GM19023 (cell line): Measurements from ENCODE around the gene ATP11A.
"Not testable (repeated sequence)": the region's sequence is repeated elsewhere in the genome, so short reads cannot be mapped to it uniquely, and the experiment has no call there.

Experiments used
- ATAC-seq: cut with Tn5 transposase; IDR thresholded peaks from one replicate; pipeline ENCODE4 v1.9.1; 2021; ENCODE audit warnings: mild to moderate bottlenecking, moderate library complexity; ENCODE audit not compliant: unreplicated experiment

Gene ATP11A

DNA sequence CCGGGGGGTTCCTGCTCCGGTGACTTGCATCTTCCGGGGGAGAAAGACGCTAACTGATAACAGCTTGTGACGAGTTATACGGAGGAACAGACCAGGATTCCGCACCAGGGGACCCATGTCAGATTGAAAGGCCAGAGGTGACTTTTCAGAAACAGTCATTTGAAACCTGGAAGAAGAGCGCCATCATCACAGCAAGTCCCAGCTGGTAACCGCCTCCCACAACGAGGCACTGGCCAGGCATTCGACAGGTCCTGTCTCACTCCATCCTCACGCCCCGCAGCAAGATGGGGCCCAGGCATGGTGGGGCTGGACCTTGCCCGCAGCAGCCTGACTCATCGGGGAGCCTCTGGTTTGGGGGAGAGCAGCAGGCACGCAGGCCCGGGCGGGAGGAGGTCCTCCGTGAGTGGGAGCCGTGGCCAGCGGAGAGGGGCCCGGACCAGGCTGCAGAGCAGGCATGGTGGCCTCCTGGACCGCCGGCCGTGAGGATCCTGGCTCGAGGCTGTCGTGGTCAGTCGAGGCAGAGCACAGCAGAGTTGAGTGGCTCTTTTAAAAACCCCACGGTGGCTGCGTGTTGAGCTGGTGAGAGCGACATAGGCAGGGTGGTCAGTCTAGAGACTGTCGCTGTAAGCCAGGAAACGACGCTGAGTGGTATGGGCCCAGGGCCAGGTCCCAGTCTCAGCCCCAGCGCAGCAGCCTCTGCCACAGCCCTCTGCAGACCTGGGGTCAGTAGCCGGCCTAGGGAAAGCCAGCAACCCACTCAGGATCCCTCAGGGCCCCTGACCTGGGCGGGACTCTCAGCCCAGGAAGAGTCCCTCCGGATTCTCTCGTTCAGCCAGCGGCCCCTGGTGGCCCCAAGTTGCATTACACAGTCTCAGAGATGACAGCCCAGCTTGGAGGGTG, 184.3 kb downstream of the ATP11A start:
- ATAC-seq: peak; percentile 91

DNA sequence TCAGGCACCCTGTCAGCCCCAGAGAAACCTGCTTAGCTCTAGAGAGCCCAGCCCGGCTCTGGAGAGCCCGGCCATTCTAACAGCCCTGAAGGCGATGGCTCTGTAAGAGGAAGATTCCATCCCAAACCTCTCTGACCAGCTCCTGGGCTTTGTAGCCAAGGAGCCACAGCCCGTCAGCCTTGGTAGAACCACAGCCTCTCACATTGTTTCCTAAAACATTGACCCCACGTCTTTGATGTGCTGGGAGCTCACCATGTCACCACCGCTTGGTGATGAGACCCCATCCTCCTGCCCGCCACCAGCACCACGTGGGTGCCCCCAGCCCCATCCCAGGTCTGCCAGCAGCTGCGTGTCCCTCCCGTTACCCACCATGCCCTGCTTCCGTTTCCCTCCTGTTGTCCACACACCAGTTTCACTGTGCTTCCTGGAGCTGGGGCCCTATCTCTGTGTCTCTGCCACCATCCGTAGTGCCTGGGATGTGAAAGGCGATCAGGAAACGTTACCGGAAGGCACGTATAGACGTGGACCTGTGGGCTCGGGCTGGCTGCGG, 185.0 kb downstream of the ATP11A start:
- no peak for ATAC-seq

DNA sequence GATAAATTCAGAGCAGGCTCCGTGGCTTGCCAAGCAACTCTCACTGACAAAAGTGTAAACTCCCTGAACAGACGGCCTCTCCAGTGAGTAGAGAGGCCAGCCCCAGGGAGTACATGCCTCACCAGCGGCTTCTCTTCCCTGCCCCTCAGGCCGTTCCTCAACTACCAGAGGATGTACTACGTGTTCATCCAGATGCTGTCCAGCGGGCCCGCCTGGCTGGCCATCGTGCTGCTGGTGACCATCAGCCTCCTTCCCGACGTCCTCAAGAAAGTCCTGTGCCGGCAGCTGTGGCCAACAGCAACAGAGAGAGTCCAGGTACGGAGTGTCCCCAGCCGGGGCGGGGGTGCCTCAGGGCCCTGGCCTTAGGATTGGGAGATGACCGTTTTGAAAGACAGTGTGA, 185.8 kb downstream of the ATP11A start:
- ATAC-seq: no peak

DNA sequence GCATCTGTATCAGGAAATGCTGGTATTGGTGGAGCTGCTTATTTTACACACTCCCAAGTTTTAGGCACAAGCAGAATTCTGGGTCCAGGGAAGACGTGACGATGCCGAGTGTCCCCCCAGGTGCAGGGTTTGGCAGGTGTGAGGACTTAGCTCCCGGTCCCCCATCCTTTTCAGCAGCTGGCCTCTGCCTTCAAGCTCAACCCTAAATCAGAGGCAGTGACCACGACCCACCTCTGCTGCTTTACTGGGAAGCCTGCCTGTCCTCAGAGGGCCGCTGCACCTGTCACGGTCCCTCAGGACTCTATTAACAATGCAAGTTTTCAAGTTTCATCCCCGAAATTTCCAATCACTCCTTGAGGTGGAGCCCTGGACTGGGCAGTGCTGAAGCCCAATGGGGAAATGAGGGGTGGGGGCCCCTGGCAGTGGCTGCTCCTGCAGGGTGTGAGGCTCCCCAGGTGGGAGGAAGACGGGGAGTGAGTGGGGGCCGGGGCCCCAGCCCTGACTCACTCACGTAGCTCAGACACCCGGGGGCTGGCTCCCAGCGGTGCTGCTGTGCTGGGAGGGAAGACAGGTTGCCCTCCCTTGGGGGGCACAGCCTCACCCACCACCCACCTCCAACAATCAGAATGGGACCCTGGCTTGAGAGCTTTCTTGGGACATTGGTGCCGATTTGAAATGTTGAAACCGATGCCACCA, 186.6 kb downstream of the ATP11A start:
- no peak for ATAC-seq

DNA sequence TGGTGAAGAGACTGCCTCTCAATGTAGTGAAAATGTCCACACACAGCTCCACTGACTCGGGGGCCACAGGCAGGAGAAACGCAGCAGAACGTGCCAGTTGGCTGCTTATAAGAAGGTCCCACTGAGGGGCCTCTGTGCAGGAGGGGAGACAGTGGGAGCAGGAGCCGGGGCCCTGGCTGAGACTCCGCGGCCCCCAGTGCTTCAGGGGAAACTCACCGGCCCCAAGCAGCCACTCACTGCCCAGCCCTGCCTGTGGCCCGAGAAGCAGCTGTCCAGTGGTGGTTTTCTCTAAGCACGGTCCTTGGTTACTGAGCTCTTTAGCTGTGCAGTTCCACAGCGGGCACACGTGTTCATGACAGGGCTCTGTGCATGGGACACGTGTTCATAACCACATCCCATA, 187.2 kb downstream of the ATP11A start:
- no peak for ATAC-seq

DNA sequence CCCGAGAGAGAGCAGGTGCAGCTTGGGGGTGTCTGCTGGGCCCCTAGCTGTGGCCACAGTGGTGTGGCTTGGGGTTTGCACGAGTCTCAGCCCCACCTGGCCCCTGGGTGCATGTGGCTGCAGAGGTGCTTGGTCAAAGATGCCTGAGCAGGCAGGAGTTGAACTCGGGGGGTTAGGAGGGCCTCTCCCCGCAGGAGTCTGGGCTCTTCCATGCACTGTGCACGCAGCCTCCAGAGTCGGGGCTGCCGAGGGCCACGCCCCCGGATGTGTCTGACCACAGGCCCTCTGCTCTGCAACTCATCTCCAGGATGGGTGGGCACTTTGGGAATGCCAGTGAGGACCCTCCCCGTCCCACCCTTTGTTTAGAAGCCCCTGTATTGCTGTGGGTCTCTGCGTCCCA, 187.7 kb downstream of the ATP11A start:
- no peak for ATAC-seq

DNA sequence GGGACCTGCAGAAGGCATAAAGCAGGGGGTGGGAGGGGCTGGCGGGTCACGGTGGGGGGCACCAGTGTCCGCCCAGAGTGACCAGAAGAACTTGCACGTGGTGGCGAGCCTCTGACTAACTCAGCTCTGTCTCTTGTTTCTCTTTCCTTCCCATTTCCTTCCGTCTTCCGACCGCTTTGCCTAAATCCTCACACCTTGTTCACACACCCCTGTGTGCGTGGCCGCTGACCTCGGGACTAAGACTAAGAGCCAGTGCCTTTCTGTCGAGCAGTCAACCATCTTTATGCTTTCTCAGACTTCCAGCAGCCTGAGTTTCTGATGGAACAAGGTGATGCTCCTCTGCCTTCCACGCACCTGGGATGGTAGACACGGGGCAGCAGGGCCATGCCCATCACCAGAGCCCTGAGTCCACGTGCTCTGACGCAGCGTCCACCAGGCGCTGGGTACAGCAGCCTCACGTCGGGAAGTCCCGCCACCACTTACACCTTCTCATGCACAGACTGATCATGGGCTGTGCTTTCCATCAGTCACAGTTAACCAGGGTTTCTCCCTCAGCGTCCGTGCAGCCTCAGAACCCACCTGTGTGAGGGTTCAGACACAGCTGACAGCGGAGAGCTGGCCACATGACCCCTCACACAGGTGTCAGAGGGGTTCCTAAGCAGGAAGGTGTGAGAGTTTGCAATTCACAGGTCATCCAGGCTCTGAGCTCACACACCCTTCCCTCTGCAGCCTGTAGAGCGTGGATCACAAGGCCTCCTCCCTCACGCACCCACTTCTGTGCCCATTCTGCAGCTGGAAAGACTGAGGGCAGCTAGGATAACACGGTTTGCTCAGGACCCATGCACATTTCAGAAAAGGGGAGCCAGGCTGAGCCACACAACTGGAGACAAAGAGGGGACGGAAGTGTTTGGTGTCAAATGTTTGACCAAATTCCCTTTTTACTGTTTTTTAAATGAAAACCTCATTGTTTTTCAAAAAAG, 188.4 kb downstream of the ATP11A start:
- no peak for ATAC-seq

DNA sequence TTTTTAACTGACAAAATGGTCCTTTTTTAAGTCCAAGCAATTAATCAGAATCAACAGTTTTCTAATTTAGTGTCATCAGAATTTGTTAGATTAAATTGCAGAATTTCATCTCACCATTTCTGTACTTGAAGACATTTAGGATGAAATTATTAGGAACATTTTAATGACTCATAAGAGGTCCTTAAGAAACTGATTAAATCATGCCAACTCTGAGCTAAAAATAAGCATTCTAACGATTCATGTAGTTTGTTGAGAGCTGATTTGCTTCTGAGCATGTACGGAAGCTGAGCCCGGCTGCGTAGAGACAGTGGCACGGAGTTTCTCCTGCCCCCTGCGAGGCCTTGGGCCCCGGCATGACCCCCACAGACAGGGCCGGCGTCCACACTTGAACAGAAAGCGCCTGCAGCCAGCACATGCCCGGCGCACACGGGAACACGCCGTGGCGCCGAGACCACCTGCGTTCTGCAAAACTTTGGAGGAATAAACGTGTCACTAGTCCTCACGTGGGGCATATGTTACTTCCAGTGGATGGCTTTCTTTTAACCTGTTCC, 189.5 kb downstream of the ATP11A start:
- no peak for ATAC-seq

DNA sequence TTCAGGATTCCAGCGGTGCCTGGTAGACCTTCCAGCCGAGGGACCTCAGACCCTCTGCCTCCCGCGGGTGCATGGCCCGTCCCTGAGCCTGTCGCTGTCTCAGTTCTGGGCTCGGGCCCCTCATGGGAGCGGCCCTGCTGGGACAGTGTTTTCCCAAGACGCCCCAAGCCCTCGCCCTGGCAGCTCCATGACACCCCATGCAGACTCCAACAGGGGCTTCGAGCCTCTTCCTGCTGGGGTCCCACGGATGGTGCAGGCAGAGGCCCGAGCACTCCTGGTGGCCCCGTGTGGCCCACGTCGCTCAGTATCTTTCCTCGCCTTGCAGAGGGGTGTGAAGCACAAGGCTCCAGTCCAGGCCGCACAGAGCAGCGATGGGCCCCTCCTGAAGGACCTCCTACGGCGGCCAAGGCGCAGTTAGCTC, 190.4 kb downstream of the ATP11A start:
- no peak for ATAC-seq

DNA sequence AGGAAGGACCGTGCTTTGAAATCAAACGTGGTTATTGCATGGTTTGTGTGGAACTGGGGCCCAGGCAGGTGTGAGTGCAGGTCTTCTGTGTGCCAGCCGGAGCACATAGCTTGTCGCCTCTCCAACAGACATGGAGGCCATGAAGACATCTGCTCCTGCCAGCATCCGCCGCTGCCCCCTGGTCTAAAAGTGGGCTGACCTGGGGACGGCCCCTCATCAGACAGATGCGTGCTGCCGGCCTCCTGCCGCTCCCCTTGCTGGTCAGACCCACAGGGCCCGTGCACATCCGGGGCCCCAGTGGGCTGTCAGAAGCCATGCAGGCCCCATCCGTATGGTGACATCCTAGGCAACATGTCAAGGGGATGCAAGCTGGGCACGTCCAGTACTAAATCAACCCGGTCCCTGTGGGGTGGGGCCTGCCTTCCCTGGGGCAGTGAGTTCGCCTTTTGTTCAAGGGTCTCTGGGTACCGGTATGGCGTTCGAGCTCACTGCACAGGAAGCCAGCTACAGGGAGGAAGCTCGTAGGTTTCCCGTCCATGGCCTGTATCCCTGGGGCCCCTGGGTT, 191.2 kb downstream of the ATP11A start:
- no peak for ATAC-seq

DNA sequence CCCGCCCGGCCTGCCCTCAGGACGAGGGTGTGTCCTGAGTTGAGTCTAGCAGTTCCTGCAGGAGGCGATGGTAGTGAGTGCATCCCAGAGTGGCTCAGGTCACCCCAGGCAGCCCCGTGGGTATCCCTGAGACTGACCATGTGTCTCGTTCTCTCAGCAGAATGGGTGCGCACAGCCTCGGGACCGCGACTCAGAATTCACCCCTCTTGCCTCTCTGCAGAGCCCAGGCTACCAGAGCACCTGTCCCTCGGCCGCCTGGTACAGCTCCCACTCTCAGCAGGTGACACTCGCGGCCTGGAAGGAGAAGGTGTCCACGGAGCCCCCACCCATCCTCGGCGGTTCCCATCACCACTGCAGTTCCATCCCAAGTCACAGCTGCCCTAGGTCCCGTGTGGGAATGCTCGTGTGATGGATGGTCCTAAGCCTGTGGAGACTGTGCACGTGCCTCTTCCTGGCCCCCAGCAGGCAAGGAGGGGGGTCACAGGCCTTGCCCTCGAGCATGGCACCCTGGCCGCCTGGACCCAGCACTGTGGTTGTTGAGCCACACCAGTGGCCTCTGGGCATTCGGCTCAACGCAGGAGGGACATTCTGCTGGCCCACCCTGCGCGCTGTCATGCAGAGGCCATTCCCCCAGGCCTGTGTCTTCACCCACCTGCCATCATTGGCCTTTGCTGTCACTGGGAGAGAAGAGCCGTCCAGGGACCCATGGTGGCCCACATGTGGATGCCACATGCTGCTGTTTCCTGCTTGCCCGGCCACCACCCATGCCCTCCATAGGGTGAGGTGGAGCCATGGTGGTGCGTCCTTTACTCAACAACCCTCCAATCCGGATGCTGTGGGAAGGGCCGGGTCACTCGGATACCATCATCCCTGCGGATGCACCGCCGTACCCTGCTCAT, 192.1 kb downstream of the ATP11A start:
- no peak for ATAC-seq

DNA sequence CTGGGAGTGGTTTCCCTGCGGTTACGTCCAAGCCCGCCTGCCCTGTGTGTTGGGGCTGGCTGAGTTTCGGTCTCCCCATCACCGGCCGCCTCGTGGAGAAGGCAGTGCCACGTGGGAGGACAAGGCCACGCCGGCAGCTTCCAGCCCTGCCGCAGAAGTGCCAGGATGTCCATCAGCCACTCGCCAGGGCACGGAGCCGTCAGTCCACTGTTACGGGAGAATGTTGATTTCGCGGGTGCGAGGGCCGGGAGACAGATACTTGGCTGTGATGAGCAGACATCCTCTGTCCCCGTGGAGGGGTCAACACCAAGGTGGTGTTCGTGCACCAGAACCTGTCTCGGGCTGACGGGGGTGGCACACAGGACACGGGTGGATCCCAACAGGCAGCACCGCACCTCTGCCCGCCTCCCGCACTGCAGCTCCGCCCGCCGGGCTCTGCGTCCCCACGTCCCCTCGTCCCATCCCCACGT, 192.8 kb downstream of the ATP11A start:
- ATAC-seq: no peak

DNA sequence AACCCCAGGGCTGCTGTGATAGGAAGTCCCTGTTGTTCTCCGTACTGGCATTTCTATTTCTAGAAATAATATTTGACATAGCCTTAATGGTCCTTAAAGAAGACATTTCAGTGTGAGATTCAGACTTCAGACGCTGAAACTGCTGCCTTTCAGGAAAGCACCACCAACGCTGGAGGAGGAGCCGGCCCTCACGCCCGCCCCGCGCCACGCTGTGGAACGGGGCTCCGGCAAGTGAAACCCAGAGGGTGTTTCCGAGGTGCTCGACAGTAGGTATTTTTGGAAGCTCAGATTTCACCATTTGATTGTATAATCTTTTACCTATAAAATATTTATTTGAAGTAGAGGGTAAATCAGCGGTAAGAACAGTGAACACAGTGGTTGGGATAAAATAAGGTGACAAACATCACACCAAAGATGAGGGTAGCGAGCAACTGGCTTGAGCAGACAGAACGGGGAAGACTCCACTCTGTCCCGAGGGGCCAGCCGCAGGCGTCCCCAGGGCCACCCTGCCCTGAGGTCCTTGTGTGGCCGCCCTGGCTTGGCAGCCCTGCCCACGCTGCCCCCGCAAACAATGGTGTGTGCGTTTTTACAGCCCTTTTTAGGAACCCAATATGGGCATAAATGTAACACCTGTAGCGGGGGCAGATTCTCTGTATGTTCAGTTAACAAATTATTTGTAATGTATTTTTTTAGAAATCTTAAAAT, 193.6 kb downstream of the ATP11A start:
- ATAC-seq: no peak

DNA sequence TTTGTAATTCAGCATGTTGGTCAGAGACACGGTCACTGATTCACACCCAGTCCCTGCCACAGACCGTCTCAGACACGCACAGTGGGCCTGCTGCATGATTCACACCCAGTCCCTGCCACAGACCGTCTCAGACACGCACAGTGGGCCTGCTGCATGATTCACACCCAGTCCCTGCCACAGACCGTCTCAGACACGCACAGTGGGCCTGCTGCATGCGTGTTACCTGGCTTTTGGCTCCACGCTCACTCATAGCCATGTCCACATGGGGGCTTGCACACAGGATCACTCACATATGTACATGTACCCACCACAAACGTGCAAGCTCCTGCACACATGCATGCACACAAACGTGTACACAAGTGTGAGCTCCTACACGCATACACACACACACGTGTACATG, 194.9 kb downstream of the ATP11A start:
- ATAC-seq: not testable (repeated sequence)

DNA sequence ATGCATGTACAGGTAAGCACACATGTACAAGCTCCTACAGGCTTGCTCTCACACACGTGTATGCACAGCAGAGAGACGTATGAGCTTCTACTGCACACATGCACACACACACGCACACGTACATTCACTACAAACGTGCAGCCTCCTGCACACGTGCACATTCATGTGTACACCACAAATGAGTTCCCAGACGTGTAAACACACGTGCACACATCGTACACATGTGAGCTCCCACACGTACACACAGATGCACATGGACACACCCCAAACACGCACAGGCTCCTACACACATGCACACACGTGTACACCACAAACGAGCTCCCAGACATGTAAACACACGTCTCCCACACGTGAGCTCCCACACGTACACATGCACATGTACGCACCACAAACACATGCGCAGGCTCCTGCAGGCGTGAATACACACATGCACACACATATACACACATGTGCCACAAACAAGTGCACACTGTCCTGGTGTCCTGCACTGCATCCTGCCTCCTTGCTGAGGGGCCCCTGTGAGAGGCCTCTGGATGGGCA, 195.5 kb downstream of the ATP11A start:
- no peak for ATAC-seq

DNA sequence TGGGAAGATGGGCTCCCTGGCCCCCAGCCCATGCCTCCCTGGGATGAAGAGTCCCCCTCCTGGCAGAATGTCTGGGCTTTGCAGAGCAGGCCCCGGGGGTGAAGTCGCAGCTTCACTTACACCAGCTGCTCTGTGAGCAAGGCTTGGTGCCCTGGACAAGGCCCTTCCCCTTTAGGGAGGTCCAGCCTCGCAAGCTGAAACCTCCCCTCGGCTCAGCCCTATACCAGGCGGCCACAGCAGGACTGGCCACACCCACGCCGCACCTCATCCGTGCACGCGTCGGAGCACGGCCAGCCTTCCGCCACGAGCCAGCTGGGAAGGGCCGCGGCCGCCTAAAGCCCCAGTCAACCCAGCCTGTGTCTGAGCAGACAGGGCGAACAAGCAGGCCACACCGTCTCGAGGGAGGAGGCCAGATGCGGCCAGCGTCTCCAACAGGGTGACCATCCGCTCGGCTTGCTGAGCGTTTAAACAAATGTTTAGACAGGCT, 196.0 kb downstream of the ATP11A start:
- ATAC-seq: no peak

DNA sequence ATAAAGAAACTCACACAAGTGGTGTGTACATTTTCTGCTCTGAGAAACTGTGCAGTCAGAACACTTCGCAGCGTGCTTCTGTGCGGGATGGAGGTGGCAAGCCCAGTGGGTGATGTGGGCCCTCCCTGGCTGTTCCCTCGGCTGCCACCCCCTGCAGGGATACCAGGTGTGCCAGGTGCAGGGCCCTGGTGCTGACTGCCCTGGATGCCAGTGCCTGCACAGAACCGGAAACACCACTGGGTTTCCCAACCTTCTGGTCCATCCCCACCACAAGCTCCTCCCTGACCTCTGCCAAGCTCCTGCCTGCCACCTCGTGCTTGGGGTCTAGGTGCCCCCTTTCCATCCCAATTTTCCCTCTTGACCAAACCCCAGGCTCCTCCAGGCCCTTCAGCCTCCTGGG, 197.3 kb downstream of the ATP11A start:
- ATAC-seq: no peak

DNA sequence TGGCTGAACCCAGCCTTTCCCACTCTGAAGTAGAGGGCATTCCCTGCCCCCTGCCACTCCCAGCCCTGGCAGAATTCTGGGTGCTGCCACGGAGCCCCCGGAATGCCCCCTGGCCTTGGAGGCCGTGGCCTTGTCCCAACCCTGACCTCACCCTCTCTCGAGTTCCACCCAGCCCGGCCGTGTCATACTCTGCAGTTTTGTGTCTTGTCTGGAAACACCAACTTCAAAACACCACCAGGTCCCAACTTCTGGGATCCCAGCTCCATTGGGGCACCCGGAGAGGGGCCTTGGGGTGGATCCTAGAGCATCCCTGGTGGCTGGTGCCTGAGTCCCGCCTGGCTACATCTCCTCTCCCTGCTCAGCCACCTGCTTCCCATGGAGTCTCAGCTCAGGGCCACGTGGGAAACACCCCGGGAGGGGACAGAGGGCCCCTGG, 197.7 kb downstream of the ATP11A start:
- ATAC-seq: no peak
